CMK (cell line): ENCODE measurements around the gene ANXA3.
"Not testable (repeated sequence)": the region's sequence is repeated elsewhere in the genome, so short reads cannot be mapped to it uniquely, and the experiment has no call there.

Experiments used
- DNase-seq: peaks from one replicate; pipeline ENCODE4 v3.0.0-alpha.2; 2010; ENCODE audit warnings: low read depth

Gene ANXA3

GRCh38 chr4:78543424-78544125 is 8.0 kb upstream of the ANXA3 start:
- DNase-seq, result no peak

GRCh38 chr4:78544678-78545077 is 6.9 kb upstream of the ANXA3 start:
- DNase-seq, result no peak

GRCh38 chr4:78545275-78546246 is 6.0 kb upstream of the ANXA3 start:
- no peak for DNase-seq

GRCh38 chr4:78547899-78548298 is 3.7 kb upstream of the ANXA3 start:
- DNase-seq, result not testable (repeated sequence)

DNA sequence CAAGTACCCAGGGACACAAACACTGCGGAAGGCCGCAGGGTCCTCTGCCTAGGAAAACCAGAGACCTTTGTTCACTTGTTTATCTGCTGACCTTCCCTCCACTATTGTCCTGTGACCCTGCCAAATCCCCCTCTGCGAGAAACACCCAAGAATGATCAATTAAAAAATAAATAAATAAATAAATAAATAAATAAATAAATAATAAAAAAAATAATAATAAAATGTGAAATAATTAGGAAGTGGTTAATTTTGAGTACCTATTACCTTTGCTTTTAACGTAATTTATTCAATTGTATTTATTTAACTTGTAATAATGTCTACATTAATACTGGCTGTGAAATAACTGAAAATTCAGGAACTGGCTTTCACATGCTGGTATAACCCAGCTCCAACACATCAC is 2.7 kb upstream of the ANXA3 start:
- DNase-seq, result not testable (repeated sequence)

DNA sequence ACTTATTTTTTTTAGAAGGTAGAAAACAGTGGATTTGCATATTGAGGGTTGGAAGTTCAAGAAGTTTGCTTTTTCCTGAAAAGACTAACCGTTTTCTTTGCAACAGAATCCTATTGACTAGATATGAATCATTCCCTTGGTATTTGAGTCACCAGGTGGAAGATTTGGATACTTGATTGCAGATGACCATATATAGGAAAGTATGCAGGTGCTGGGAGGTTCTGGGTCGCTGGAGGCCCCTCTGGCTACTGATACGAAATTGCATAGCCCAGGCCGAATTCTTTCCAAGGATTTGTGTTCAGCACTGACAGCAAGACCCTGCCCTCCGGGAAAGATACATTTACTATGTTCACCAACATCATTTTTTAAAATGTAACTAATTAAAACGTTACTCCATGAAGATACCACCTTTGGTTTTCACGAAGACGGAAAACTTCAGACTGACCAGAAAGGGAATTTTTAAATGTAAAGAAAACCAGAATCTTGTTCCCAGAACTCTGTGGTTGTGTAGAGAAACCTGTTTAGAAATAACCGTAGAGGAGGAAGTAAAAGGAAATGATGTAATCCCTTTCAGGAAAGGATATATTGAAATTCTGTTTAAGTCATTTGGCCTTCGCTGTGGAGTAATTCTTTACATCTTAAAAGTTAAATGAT is 946 bp downstream of the ANXA3 start:
- DNase-seq, result no peak

DNA sequence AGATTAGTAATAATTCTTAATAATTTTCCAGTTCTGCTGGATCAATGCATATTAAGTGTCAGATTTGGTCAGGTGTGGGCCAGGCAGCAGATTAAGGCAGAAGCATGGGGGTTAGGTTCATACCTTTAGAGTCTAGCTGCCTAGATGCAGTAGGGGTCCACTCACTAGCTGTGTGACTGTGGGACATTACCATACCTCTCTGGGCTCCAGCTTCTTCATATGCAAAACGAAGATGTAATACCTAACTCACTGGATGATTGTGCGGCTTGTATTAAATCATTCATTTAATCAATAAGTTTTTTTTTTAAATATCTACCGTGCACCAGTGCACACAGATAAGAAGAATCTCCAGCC is 1.4 kb downstream of the ANXA3 start:
- DNase-seq, result no peak

DNA sequence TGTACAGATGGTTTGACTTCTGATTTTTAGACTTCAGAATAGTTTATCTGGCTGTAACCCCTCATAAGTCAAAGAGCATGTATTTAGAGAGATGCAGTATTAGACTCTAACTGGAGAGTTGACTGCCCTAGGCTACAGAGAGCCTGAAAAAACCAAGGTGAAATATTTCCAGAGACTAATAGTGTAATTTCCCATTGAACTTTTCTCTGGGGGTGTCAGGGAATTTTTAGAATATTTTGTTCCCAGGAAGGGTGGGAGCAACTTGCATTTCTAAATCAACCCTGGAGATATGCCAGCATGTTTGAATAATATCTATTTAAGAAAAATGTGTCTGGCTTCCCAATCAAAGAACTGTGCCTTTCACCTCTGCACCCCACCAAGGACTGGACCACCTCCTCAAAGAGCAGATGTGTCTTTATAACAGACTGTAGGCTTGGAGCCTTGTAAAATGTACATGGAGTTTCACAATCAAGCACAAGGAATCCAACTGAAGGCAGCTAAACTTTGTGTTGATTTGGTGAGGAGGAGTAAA is 2.0 kb downstream of the ANXA3 start:
- DNase-seq, result no peak

GRCh38 chr4:78556665-78557064 is 5.1 kb downstream of the ANXA3 start:
- DNase-seq, result no peak

DNA sequence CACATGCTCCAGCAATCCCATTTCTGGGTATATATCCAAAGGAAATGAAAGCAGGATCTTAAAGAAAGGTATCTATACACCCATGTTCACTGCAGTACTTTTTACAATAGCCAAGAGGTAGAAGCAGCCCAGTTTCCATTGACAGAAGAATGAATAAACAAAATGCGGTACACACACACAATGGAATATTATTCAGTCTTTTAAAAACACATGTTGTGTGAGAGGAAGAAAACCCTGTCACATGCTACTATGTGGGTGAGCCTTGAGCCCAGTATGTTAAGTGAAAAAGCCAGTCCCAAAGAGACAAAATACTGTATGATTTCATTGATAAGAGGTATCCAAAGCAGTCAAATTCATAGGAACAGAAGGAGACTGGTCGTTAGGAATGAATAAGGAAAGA is 6.3 kb downstream of the ANXA3 start:
- no peak for DNase-seq

- DNase-seq, result no peak
Observed at GRCh38 chr4:78558410-78558809, 6.8 kb downstream of the ANXA3 start.

DNA sequence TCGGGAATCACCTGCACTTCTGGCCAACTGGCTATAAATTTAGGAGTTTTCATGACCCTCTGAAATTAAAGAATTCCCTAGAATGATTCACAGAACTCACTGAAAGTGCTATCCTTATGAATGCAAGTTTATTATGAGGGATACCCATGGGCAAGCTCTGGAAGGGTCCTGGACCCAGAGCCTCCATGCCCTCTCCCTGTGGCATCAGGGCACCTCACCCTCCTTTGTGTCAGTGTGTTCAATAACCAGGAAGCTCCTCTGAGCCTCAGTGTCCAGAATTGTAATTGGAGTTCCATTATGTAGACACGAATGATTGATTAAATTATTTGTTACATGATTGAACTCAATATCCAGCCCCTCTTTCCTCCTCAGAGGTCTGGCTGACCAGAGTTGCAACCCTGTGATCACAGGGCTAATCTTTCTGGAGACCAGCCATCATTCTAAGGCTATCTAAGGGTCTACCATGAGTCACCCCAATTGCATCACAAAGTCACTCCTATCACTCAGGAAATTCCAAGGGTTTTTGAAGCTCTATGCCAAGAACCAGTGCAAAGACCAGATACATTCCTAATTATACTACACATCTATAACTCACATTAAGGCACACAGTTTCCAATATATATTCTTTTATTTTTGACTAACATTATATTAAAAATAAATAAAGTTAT is 8.9 kb downstream of the ANXA3 start:
- DNase-seq, result no peak

DNA sequence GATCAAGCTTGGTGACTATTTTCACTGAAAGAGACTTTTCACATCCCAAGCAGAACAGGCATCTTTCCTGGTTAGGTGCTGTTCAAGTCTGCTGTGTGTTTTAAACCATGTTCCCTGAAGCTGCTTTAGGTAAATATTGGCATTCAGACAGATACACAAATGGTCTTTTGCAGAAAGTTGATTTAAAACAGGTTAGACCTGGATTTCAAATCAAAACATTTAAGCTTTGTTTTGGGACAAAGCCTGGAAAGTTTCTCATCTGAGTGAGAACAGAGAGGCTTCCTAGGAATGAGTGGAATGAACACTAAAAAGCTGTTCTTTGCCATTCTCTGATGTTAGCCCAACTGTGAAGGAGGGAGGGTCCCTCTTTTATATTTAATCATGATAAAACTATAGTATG is 10.1 kb downstream of the ANXA3 start:
- DNase-seq, result no peak

- no peak for DNase-seq
Observed at GRCh38 chr4:78562687-78563086, 11.1 kb downstream of the ANXA3 start.

DNA sequence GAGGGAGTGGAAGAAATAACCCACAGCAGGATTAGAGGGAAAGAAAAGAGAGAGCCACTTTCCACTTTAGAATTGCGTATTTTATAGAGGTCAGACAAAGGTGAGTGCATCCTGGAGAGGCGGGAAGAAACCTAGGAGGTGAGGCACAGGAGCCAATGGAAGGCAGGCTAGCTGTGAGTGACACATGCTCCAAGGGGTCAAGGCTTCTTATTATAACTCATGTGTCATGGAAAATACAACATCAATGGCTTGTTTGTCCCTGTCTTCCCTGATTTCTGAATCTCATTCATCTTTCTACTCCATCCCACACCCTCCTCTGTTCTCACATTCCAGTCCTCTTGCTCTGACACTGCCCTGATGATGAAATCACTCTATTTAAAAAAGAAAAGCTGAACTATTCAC is 14.4 kb downstream of the ANXA3 start:
- DNase-seq, result no peak

DNA sequence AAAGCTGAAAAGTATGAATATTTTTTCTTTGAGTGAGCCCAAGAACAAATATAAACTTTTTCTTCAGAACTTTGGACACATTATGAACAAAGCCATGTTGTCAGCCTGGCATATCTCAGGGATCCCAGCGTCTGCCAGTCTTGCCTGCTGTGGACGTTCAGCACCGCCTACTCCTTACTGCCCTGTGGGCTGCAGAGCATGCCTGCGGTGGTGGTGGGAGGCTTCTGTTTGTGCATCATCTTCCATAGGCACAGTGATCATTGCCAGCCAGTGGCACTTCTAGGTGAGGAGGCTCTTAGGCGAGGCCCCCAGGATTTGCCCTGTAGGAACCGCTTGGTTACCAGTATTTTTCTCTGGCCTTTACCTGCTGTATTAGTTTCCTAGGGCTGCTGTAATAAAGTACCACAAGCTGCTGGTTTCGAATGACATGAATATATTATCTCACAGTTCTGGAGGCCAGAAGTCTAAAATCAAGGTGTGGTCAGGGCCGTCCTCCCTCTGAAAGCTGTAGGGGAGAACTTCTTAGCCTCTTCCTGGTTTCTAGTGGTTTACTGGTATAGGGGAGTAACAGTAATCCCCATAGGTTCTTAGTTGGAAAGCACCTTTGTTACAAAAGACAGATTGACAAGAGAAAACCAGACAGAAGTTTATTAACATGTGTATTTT is 15.4 kb downstream of the ANXA3 start:
- no peak for DNase-seq

DNA sequence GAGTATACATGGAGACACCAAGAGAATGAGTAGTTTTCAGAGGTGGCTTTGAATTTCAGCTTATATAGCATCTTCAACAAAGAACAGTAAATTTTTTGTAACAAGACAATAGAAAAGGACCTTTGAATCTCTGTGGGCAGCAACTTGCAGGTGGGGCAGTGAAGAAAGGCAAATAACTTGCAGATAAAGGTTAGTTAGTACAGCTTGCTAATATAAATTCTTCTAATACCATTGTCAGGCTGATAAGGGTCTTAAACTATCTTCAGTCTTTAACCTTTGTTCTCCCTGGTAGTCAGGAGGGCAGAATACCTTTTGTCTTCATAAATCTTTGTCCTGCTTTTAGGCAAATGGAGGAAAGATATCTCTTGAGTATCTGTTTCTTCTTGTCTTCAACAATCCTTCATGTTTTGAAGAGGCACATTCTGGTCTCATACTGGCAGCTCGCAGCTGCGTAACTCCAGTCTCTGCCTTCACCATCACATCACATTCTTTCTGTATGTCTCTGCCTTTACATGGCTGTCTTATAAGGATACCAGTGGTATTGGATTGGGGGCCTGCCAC is 16.0 kb downstream of the ANXA3 start:
- DNase-seq, result no peak

- DNase-seq, result no peak
Observed at GRCh38 chr4:78568640-78569305, 17.2 kb downstream of the ANXA3 start.

DNA sequence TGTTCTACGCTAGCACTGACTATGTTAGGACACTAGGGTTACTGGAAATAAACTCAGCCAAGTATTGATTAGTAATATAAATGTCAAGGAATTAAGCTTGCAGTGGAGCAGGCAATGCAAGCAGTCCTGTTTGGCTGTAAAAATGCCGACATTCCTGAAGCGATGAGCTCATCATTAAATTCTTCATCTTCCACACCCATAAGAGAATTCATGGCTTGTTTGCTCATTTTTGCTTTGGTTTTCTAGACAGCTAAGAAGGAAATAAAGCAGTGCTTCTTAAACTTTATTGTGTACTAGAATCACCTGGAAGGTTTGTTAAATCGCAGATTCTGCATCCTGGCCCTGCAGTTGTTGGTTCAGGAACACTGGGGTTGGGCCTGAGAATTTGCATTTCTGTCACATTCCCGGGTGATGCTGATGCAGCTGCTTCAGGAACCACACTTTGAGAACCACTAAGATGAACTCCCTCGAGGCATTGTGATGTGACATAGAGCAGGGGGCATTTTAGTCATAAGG is 17.8 kb downstream of the ANXA3 start:
- DNase-seq, result no peak

GRCh38 chr4:78570117-78570516 is 18.5 kb downstream of the ANXA3 start:
- DNase-seq, result no peak
